H1 (cell line): Measurements from ENCODE around the gene ITPKB. TPM values are rescaled to one million over a fixed set of nuclear protein-coding genes. Genes with fewer than 3 reads are reported as not detected.

Experiments used
- CTCF ChIA-PET: fragments of 300-600 bp; sonication (Branson Sonifier 250); formaldehyde crosslinking; loops from one replicate; lab custom pipeline; 2021; ENCODE audit not compliant: partially characterized antibody; lab: Charles Lee
- POLR2A ChIA-PET: fragments of 300-600 bp; sonication (Branson Sonifier 250); formaldehyde crosslinking; loops from one replicate; lab custom pipeline; 2021; ENCODE audit warnings: inconsistent platforms; ENCODE audit not compliant: partially characterized antibody; lab: Charles Lee
- DNase-seq, 2 experiments: peaks; one replicate each; pipeline versions ENCODE4 v3.0.0 to v3.0.0-alpha.2; 2010 to 2022; ENCODE audit warnings: low spot score in 2 of 2, low read depth in 1 of 2, mixed read lengths in 1 of 2
- FAIRE-seq: peaks from 2 replicates; lab custom pipeline; 2011; peaks lifted over from hg19 to GRCh38; lab: Jason Lieb, UNC
- H2AFZ ChIP-seq: 2 replicates; pipeline ENCODE4 v1.8.1; 2012; ENCODE audit warnings: low read length, inconsistent platforms
- H2AK5ac ChIP-seq: 2 replicates; pipeline ENCODE4 v1.6.1; 2013; ENCODE audit warnings: low read depth, low read length
- H2BK120ac ChIP-seq: replicated peaks from 2 replicates; pipeline ENCODE3; 2013; ENCODE audit warnings: low read depth, low read length, inconsistent platforms
- H2BK12ac ChIP-seq: 2 replicates; pipeline ENCODE4 v1.6.1; 2013; ENCODE audit warnings: low read depth, low read length
- H2BK15ac ChIP-seq: 2 replicates; pipeline ENCODE4 v1.6.1; 2013; ENCODE audit warnings: low read length
- H2BK20ac ChIP-seq: 2 replicates; pipeline ENCODE4 v1.6.1; 2013; ENCODE audit warnings: low read length
- H2BK5ac ChIP-seq: 2 replicates; pipeline ENCODE4 v1.6.1; 2013; ENCODE audit warnings: low read depth, low read length
- H3K14ac ChIP-seq: 2 replicates; pipeline ENCODE4 v1.6.1; 2013; ENCODE audit warnings: inconsistent platforms; ENCODE audit not compliant: insufficient read length
- H3K18ac ChIP-seq: 2 replicates; pipeline ENCODE4 v1.6.1; 2013; ENCODE audit warnings: low read length; ENCODE audit errors: extremely low read depth
- H3K23ac ChIP-seq: 2 replicates; pipeline ENCODE4 v1.6.1; 2013; ENCODE audit warnings: inconsistent platforms; ENCODE audit not compliant: insufficient read length
- H3K23me2 ChIP-seq: 2 replicates; pipeline ENCODE4 v1.6.1; 2013; ENCODE audit warnings: low read depth, low read length
- H3K27ac ChIP-seq: 2 replicates; pipeline ENCODE4 v1.6.1; 2011; ENCODE audit warnings: low read depth, low read length, inconsistent platforms
- H3K27me3 ChIP-seq, 4 experiments: replicated peaks in 1 of 4; 1 replicate in 1 of 4; 2 replicates in 3 of 4; pipeline versions ENCODE4 v1.6.1 to v1.8.1; 2011 to 2013; ENCODE audit warnings: low read length in 3 of 4, mild to moderate bottlenecking in 3 of 4, inconsistent platforms in 2 of 4, mixed read lengths in 2 of 4, moderate library complexity in 1 of 4; ENCODE audit not compliant: control insufficient read depth in 3 of 4, insufficient read depth in 3 of 4; ENCODE audit errors: extremely low read depth in 1 of 4
- H3K36me3 ChIP-seq, 4 experiments: 2 replicates each; pipeline versions ENCODE4 v1.6.1 to v1.8.1; 2011 to 2013; ENCODE audit warnings: mild to moderate bottlenecking in 4 of 4, low read length in 3 of 4, moderate library complexity in 2 of 4, control low read depth in 1 of 4, inconsistent platforms in 1 of 4; ENCODE audit not compliant: insufficient read depth in 4 of 4, control insufficient read depth in 2 of 4
- H3K4ac ChIP-seq: replicated peaks from 2 replicates; pipeline ENCODE3; 2013; ENCODE audit warnings: low read length, low read depth, mixed read lengths, inconsistent platforms; ENCODE audit not compliant: insufficient read length
- H3K4me1 ChIP-seq, 4 experiments: replicated peaks in 1 of 4; 1 replicate in 1 of 4; 2 replicates in 3 of 4; pipeline versions ENCODE4 v1.6.1 to v1.8.1; 2011 to 2013; ENCODE audit warnings: low read length in 3 of 4, inconsistent platforms in 2 of 4, mixed read lengths in 1 of 4; ENCODE audit not compliant: insufficient read depth in 4 of 4, control insufficient read depth in 3 of 4
- H3K4me2 ChIP-seq, 2 experiments: 2 replicates each; pipeline versions ENCODE4 v1.6.1 to v1.8.1; 2011 to 2013; ENCODE audit warnings: low read depth in 2 of 2, low read length in 2 of 2, control low read depth in 1 of 2, inconsistent platforms in 1 of 2, mild to moderate bottlenecking in 1 of 2; ENCODE audit not compliant: insufficient read depth in 1 of 2
- H3K4me3 ChIP-seq, 4 experiments: fragments of 200-600, 300-600 bp in 1 of 4; sonication (generic), shearing (Covaris generic), sonication (Bioruptor Twin) in 1 of 4; 2 replicates each; pipeline versions ENCODE4 v1.5.1 to v1.8.1; 2011 to 2016; ENCODE audit warnings: low read length in 4 of 4, low read depth in 3 of 4, control low read depth in 2 of 4, inconsistent platforms in 2 of 4, mild to moderate bottlenecking in 2 of 4, mixed read lengths in 1 of 4, moderate library complexity in 1 of 4; ENCODE audit not compliant: insufficient read depth in 2 of 4; ENCODE audit errors: extremely low read depth in 1 of 4
- H3K56ac ChIP-seq: replicated peaks from 2 replicates; pipeline ENCODE3; 2013; ENCODE audit warnings: low read depth, mild to moderate bottlenecking, mixed read lengths, low read length, inconsistent platforms; ENCODE audit not compliant: insufficient read length
- H3K79me1 ChIP-seq: 2 replicates; pipeline ENCODE4 v1.6.1; 2013; ENCODE audit warnings: low read depth, low read length, control low read depth
- H3K79me2 ChIP-seq, 2 experiments: 2 replicates each; pipeline versions ENCODE4 v1.6.1 to v1.8.1; 2012 to 2013; ENCODE audit warnings: low read length in 2 of 2, mild to moderate bottlenecking in 2 of 2, inconsistent platforms in 1 of 2; ENCODE audit not compliant: insufficient read depth in 2 of 2, control insufficient read depth in 1 of 2
- H3K9ac ChIP-seq, 4 experiments: replicated peaks in 1 of 4; 1 replicate in 1 of 4; 2 replicates in 3 of 4; pipeline versions ENCODE4 v1.6.1 to v1.8.1; 2011 to 2013; ENCODE audit warnings: low read depth in 3 of 4, low read length in 3 of 4, control low read depth in 2 of 4, mild to moderate bottlenecking in 2 of 4, moderate library complexity in 2 of 4, inconsistent platforms in 1 of 4; ENCODE audit errors: extremely low read depth in 1 of 4
- H3K9me3 ChIP-seq, 2 experiments: 2 replicates each; pipeline versions ENCODE4 v1.6.1 to v1.8.1; 2012 to 2013; ENCODE audit warnings: mild to moderate bottlenecking in 2 of 2, moderate library complexity in 2 of 2, control low read depth in 1 of 2, inconsistent platforms in 1 of 2, low read depth in 1 of 2, low read length in 1 of 2, mixed read lengths in 1 of 2; ENCODE audit not compliant: insufficient read depth in 2 of 2
- H4K20me1 ChIP-seq, 2 experiments: replicated peaks in 1 of 2; 2 replicates each; pipeline versions ENCODE3 to v1.8.1; 2011 to 2013; ENCODE audit warnings: inconsistent platforms in 2 of 2, low read length in 2 of 2, mild to moderate bottlenecking in 1 of 2; ENCODE audit not compliant: insufficient read depth in 2 of 2, control insufficient read depth in 1 of 2
- H4K5ac ChIP-seq: 2 replicates; pipeline ENCODE4 v1.6.1; 2013; ENCODE audit warnings: low read length, low read depth, mixed read lengths, inconsistent platforms; ENCODE audit not compliant: insufficient read length
- H4K8ac ChIP-seq: 2 replicates; pipeline ENCODE4 v1.8.0; 2013; ENCODE audit warnings: mild to moderate bottlenecking, moderate library complexity, low read length, inconsistent platforms; ENCODE audit not compliant: insufficient read depth; ENCODE audit errors: extremely low read depth
- H4K91ac ChIP-seq: replicated peaks from 2 replicates; pipeline ENCODE3; 2013; ENCODE audit warnings: low read length, mixed read lengths, inconsistent platforms; ENCODE audit not compliant: insufficient read length
- CREB1 ChIP-seq: IDR thresholded peaks from 2 replicates; pipeline ENCODE4 v1.6.1; 2012; ENCODE audit warnings: inconsistent platforms
- SP2 ChIP-seq: IDR thresholded peaks from 2 replicates; pipeline ENCODE4 v1.6.1; 2012; ENCODE audit warnings: mild to moderate bottlenecking, low read length, inconsistent platforms
- SP4 ChIP-seq: IDR thresholded peaks from 2 replicates; pipeline ENCODE4 v1.6.1; 2012; ENCODE audit warnings: low read length, inconsistent platforms
- WGBS, 2 experiments: shearing (Covaris generic) in 1 of 2; methylation state at CpG; one replicate each; pipeline versions ENCODE4 v1.1.6 to v1.1.7; 2013 to 2015; ENCODE audit warnings: low lambda C conversion rate in 2 of 2, mixed read lengths in 2 of 2, inconsistent platforms in 1 of 2, low coverage in 1 of 2, missing lambda C conversion rate in 1 of 2; ENCODE audit not compliant: insufficient replicate concordance in 2 of 2, insufficient coverage in 1 of 2, insufficient read length in 1 of 2; ENCODE audit errors: extremely low coverage in 1 of 2, missing lambda C conversion rate in 1 of 2; 5-methylcytosine and 5-hydroxymethylcytosine counted together
- polyA plus RNA-seq, 7 experiments: library from polyadenylated mRNA; depleted of rRNA in 3 of 7; stranded (reverse) in 5 of 7; unstranded in 2 of 7; fragments of >200 nt in 5 of 7; fragments of 200-250 nt in 2 of 7; gene quantifications; 1 replicate in 5 of 7; 2 replicates in 1 of 7; 4 replicates in 1 of 7; pipeline versions ENCODE4 v1.2.1 to v1.2.3, GENCODE V29; 2011 to 2013; ENCODE audit warnings: missing spikeins in 2 of 7, mixed read lengths in 2 of 7
- total RNA-seq: library from RNA; stranded (reverse); fragmentation: NEBNext Ultra II Directional; extraction: Animal tissue kit (Norgen Biotek cat#: 25700); gene quantifications from 2 replicates; pipeline ENCODE4 v1.2.1, GENCODE V29; 2021

ITPKB gene
- total and polyA plus RNA-seq, 2 of the 8 experiments (the other 6 are each of a cell fraction or from before 2014, with no cell fraction given) = 1.7 to 4.8 TPM

DNA sequence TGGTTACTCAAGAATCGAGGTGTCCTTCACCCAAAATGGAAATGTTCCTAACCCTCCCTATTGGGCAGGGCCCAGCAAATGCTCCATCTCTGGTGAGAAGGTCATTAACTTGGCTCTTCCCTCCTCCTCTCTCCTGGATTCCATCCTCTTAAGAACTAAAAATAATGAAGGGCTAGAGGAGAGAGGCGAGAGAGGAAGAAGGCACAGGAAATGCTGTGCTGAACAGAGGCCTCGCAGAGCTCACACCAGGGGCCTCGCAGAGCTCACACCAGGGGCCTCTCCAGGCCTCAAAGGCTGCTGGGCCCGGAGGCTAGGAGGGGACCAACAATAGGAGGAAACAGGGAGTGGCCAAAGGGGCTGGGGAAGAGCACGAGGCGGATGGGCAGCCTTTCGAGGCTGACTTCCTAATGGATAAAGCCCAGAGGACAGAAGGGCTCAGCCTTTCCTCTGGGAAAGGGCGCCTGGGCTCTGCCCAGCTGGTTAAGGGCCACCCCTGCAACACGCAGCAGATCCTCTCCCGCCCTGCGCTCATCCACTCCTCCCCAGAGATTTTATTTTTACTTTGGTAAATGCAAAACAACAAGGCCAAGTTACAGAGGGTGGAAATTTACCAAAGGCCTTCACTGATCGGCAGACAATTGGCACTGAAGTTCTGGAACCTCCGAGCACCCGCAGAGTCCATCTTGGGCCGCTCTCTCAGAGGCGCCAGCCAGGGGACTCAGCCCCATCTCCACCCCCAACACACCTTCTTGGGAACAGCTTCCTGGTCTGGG, 78.5 kb downstream of the ITPKB start:
- H2BK120ac ChIP-seq = no peak overlapping the region
- 84% methylated on average over 17 of the region's 17 CpGs; no CpG with 5 or more reads in 1 of the 2 experiments for WGBS, 2 experiments
- no peak overlapping the region for H3K9ac ChIP-seq
- no peaks in the 10 kb centered on the region for H3K79me1 ChIP-seq
- ChIA-PET POLR2A (interaction anchor here (0.9 kb wide), 1 partner anchor 52 kb away, joined by 3 read pairs; no protein-coding TSS in a partner anchor), CTCF (interaction anchor here (0.6 to 2.1 kb wide), 10 partner anchors 8 to 536 kb away, joined by 3 to 7 read pairs (median 4); no protein-coding TSS in a partner anchor)
- DNase-seq (no peak), FAIRE-seq (no peak)
- H3K4ac ChIP-seq = no peak overlapping the region
- no peak overlapping the region; a peak in 1 of 4 replicates for H3K4me2 ChIP-seq
- no peaks in the 10 kb centered on the region for H3K36me3 ChIP-seq
- H3K23ac ChIP-seq = no peak overlapping the region
- H2AK5ac ChIP-seq = no peak overlapping the region
- no peaks in the 10 kb centered on the region for H4K20me1 ChIP-seq
- H4K5ac ChIP-seq = no peak overlapping the region
- no peak overlapping the region for H3K27ac ChIP-seq
- H4K8ac ChIP-seq = peak overlapping the region; percentile 37
- no peaks in the 10 kb centered on the region for H3K23me2 ChIP-seq
- no peak overlapping the region for H2BK20ac ChIP-seq
- H3K14ac ChIP-seq = no peak overlapping the region
- H3K27me3 ChIP-seq = no peaks in the 10 kb centered on the region
- H3K56ac ChIP-seq = no peak overlapping the region
- no peak overlapping the region for H2BK12ac ChIP-seq
- no peak overlapping the region for H3K4me3 ChIP-seq
- H2BK15ac ChIP-seq = no peak overlapping the region
- no peaks in the 10 kb centered on the region for H3K79me2 ChIP-seq
- H2AFZ ChIP-seq = no peak overlapping the region
- peaks cover 3 to 19% (median 6%) of the 10 kb centered on the region in 4 experiments; a peak in 6 of 7 replicates for H3K4me1 ChIP-seq
- H2BK5ac ChIP-seq = no peak overlapping the region; the same call in 1 of the 2 replicates
- no peak for TF ChIP-seq CREB1
- TF ChIP-seq SP4 = no peak
- TF ChIP-seq SP2 = no peak
- 0 out of 2 replicates have a peak overlapping the region, but pooled peaks have one; percentile 6 for H3K18ac ChIP-seq
- H3K9me3 ChIP-seq = no peaks in the 10 kb centered on the region
- no peak overlapping the region for H4K91ac ChIP-seq
